CD4-positive, alpha-beta T cell (primary cell): ENCODE data around the gene WDR75. TPM values are rescaled to one million over a fixed set of nuclear protein-coding genes. Genes with fewer than 3 reads are reported as not detected.
A peak's percentile ranks its signal among the peaks of the same experiment; 100 is the strongest.

Source experiments
- ATAC-seq: fragments of 200-7000 bp; cut with Tn5 transposase; one replicate; pipeline ENCODE4 v1.10.0; 2022; ENCODE audit warnings: mild to moderate bottlenecking; ENCODE audit not compliant: poor library complexity
- CTCF ChIA-PET: fragments of 350-600 bp; sonication (Branson Sonifier 250); formaldehyde crosslinking; loops from one replicate; lab custom pipeline; 2021; ENCODE audit warnings: antibody characterized with exemption, inconsistent platforms; lab: Charles Lee
- POLR2A ChIA-PET: fragments of 350-600 bp; sonication (Branson Sonifier 250); formaldehyde crosslinking; loops from one replicate; lab custom pipeline; 2021; ENCODE audit warnings: antibody characterized with exemption, inconsistent platforms; lab: Charles Lee
- DNase-seq, 14 experiments: peaks; one replicate each; pipeline ENCODE4 v3.0.0-alpha.2; 2013 to 2020; ENCODE audit warnings: mixed read lengths in 2 of 14
- H3K27ac ChIP-seq, 2 donors: one replicate each; pipeline versions ENCODE4 v1.5.1 to v1.7.0; 2013; ENCODE audit warnings: low read length in 2 of 2, low read depth in 1 of 2, mild to moderate bottlenecking in 1 of 2
- H3K27me3 ChIP-seq, 2 experiments: 1 replicate in 1 of 2; 2 replicates in 1 of 2; pipeline versions ENCODE4 v1.6.1 to v1.7.0; 2013; ENCODE audit warnings: low read length in 2 of 2, control low read depth in 1 of 2, mild to moderate bottlenecking in 1 of 2, moderate library complexity in 1 of 2; ENCODE audit not compliant: insufficient read depth in 2 of 2, control insufficient read depth in 1 of 2
- H3K36me3 ChIP-seq: one replicate; pipeline ENCODE4 v1.6.1; 2013; ENCODE audit warnings: low read length, control low read depth; ENCODE audit not compliant: insufficient read depth
- H3K4me1 ChIP-seq: one replicate; pipeline ENCODE4 v1.6.1; 2013; ENCODE audit warnings: low read length, control low read depth; ENCODE audit not compliant: insufficient read depth
- H3K4me3 ChIP-seq: one replicate; pipeline ENCODE4 v1.5.1; 2013; ENCODE audit warnings: mild to moderate bottlenecking, low read length, moderate library complexity
- H3K9me3 ChIP-seq, 2 experiments: 1 replicate in 1 of 2; 2 replicates in 1 of 2; pipeline versions ENCODE4 v1.6.1 to v1.7.0; 2013; ENCODE audit warnings: low read length in 2 of 2, mild to moderate bottlenecking in 2 of 2, control low read depth in 1 of 2, moderate library complexity in 1 of 2; ENCODE audit not compliant: control insufficient read depth in 1 of 2, insufficient read depth in 1 of 2
- H3K27ac Mint-ChIP-seq: one replicate; pipeline ENCODE4 v1.8.0; 2020; ENCODE audit warnings: mixed read lengths
- H3K27me3 Mint-ChIP-seq: one replicate; pipeline ENCODE4 v1.8.0; 2021; ENCODE audit warnings: mixed read lengths
- H3K36me3 Mint-ChIP-seq: one replicate; pipeline ENCODE4 v1.8.0; 2021; ENCODE audit warnings: low read depth, mixed read lengths
- H3K4me1 Mint-ChIP-seq: one replicate; pipeline ENCODE4 v1.8.0; 2021; ENCODE audit warnings: low read depth, mixed read lengths
- H3K4me3 Mint-ChIP-seq: one replicate; pipeline ENCODE4 v1.8.0; 2020; ENCODE audit warnings: mild to moderate bottlenecking, mixed read lengths
- H3K9me3 Mint-ChIP-seq: one replicate; pipeline ENCODE4 v1.8.0; 2020; ENCODE audit warnings: mixed read lengths
- intact Hi-C, 2 experiments: fragments of 100-400 bp; cut with DNase I in 1 of 2; cut with micrococcal nuclease in 1 of 2; formaldehyde crosslinking; loops; one replicate each; pipeline versions ENCODE4 v1.15.1 to v1.9.0; 2023 to 2025; cut with DNase I, micrococcal nuclease
- total RNA-seq, 174 experiments: library from RNA in 2 of 174; stranded (reverse) in 2 of 174; gene quantifications; one replicate each; pipeline ENCODE4 v1.2.3 and lab custom pipeline; 2021 to 2026
- TF ChIP-seq, protein P1 (sequence below): fragments of 200-600 bp; IDR thresholded peaks from one replicate; pipeline ENCODE4 v1.8.0; 2022; ENCODE audit warnings: antibody characterized with exemption, mild to moderate bottlenecking

Gene WDR75
- total RNA-seq, 2 experiments from 2014 or later: 38.1 to 45.3 TPM

DNA sequence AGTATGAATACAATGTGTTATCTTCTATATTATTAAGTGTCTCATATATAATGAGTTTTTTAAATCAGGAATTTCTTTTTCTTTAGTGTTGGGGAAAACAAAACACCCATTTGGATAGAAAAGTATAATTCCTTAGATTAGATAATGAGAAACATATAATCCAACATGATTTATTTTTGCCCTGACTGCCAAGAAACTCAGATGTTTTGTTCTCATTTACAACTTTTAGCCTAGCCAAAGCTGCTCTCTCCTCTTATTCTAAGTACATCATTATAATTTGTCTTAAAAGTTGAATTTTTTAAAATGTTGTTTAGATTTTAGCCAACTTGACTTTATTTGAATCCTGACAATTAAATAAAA is 70.7 kb downstream of the WDR75 start:
- ChIA-PET POLR2A (no interaction called here), CTCF (no interaction called here)
- no peak overlapping the region for H3K27ac Mint-ChIP-seq
- ATAC-seq (no peak), DNase-seq (no peak)
- no peaks in the 10 kb centered on the region for H3K4me1 Mint-ChIP-seq
- no peaks in the 10 kb centered on the region for H3K4me1 ChIP-seq
- peaks cover 7% of the 10 kb centered on the region for H3K27me3 Mint-ChIP-seq
- TF ChIP-seq, protein P1, sequence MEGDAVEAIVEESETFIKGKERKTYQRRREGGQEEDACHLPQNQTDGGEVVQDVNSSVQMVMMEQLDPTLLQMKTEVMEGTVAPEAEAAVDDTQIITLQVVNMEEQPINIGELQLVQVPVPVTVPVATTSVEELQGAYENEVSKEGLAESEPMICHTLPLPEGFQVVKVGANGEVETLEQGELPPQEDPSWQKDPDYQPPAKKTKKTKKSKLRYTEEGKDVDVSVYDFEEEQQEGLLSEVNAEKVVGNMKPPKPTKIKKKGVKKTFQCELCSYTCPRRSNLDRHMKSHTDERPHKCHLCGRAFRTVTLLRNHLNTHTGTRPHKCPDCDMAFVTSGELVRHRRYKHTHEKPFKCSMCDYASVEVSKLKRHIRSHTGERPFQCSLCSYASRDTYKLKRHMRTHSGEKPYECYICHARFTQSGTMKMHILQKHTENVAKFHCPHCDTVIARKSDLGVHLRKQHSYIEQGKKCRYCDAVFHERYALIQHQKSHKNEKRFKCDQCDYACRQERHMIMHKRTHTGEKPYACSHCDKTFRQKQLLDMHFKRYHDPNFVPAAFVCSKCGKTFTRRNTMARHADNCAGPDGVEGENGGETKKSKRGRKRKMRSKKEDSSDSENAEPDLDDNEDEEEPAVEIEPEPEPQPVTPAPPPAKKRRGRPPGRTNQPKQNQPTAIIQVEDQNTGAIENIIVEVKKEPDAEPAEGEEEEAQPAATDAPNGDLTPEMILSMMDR: no peak
- no peaks in the 10 kb centered on the region for H3K36me3 Mint-ChIP-seq
- H3K9me3 ChIP-seq: peaks cover 0 to 4% of the 10 kb centered on the region in 2 experiments
- no peak overlapping the region for H3K4me3 Mint-ChIP-seq
- no peaks in the 10 kb centered on the region for H3K27me3 ChIP-seq
- no peak overlapping the region for H3K27ac ChIP-seq
- H3K4me3 ChIP-seq: no peak overlapping the region
- no peaks in the 10 kb centered on the region for H3K9me3 Mint-ChIP-seq
- H3K36me3 ChIP-seq: no peaks in the 10 kb centered on the region
- intact Hi-C loops: no loop called here

DNA sequence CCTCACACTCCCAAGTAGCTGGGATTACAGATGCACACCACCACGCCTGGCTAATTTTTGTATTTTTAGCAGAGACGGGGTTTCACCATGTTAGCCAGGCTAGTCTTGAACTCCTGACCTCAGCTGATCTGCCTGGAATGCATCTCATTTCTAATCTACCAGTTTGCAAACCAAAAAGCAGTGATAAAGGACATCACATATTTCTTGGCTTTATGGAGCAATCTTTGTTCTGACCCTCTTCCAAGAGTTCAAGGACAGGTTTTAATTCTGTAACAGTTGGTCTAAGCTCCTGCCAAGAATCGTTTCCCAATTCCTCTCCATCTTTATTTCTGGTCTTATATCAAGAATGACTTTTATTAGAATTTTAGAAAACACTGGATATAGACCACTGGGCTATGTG is 71.6 kb downstream of the WDR75 start:
- no peak overlapping the region for H3K4me3 Mint-ChIP-seq
- Histone ChIP-seq H3K4me1 (no peaks in the 10 kb centered on the region), H3K27me3 (no peaks in the 10 kb centered on the region), H3K36me3 (no peaks in the 10 kb centered on the region), H3K4me3 (no peak overlapping the region), H3K27ac (no peak overlapping the region), H3K9me3 (peaks cover 0 to 4% of the 10 kb centered on the region in 2 experiments)
- ATAC-seq (no peak), DNase-seq (no peak)
- TF ChIP-seq, protein P1: no peak
- no peaks in the 10 kb centered on the region for H3K9me3 Mint-ChIP-seq
- H3K4me1 Mint-ChIP-seq: no peaks in the 10 kb centered on the region
- peaks cover 7% of the 10 kb centered on the region for H3K27me3 Mint-ChIP-seq
- ChIA-PET POLR2A (interaction anchor here (0.6 kb wide), 1 partner anchor 437 kb away, joined by 4 read pairs; no protein-coding TSS in a partner anchor), CTCF (interaction anchor here (0.6 kb wide), 1 partner anchor 104 kb away, joined by 3 read pairs; no protein-coding TSS in a partner anchor)
- no peak overlapping the region for H3K27ac Mint-ChIP-seq
- H3K36me3 Mint-ChIP-seq: no peaks in the 10 kb centered on the region
- intact Hi-C loops: no loop called here

GRCh38 chr2:189514104-189514503 is 72.8 kb downstream of the WDR75 start:
- Histone ChIP-seq H3K27ac (no peak overlapping the region), H3K9me3 (peaks cover 0 to 4% of the 10 kb centered on the region in 2 experiments), H3K27me3 (no peaks in the 10 kb centered on the region), H3K36me3 (no peaks in the 10 kb centered on the region), H3K4me1 (no peaks in the 10 kb centered on the region), H3K4me3 (no peak overlapping the region)
- H3K27me3 Mint-ChIP-seq: peaks cover 7% of the 10 kb centered on the region
- intact Hi-C loops: no loop called here
- no peaks in the 10 kb centered on the region for H3K36me3 Mint-ChIP-seq
- DNase-seq (peak in 2 of 14 experiments; percentile 11 to 16), ATAC-seq (no peak)
- ChIA-PET CTCF (interaction anchor here (1.2 kb wide), 1 partner anchor 11 kb away, joined by 3 read pairs; no protein-coding TSS in a partner anchor), POLR2A (no interaction called here)
- H3K4me1 Mint-ChIP-seq: no peaks in the 10 kb centered on the region
- TF ChIP-seq, protein P1: no peak
- no peak overlapping the region for H3K27ac Mint-ChIP-seq
- no peak overlapping the region for H3K4me3 Mint-ChIP-seq
- H3K9me3 Mint-ChIP-seq: no peaks in the 10 kb centered on the region
